ENCODE data around the gene CCNF.

DNA sequence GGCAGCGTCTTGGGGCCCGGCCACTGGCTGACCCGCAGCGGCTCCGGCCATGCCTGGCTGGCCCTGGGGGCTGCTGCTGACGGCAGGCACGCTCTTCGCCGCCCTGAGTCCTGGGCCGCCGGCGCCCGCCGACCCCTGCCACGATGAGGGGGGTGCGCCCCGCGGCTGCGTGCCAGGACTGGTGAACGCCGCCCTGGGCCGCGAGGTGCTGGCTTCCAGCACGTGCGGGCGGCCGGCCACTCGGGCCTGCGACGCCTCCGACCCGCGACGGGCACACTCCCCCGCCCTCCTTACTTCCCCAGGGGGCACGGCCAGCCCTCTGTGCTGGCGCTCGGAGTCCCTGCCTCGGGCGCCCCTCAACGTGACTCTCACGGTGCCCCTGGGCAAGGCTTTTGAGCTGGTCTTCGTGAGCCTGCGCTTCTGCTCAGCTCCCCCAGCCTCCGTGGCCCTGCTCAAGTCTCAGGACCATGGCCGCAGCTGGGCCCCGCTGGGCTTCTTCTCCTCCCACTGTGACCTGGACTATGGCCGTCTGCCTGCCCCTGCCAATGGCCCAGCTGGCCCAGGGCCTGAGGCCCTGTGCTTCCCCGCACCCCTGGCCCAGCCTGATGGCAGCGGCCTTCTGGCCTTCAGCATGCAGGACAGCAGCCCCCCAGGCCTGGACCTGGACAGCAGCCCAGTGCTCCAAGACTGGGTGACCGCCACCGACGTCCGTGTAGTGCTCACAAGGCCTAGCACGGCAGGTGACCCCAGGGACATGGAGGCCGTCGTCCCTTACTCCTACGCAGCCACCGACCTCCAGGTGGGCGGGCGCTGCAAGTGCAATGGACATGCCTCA, 42.6 kb downstream of the CCNF start:
- TF ChIP-seq CTCF (IDR thresholded peaks at IDR 0.05) (no peak), POLR2A (IDR thresholded peaks at IDR 0.05) (no peak)

Data from thyroid gland (tissue), 4 donors.